HPDE6-E6E7 (cell line): Measurements from ENCODE around the gene SLC25A34.

ENCODE experiments used
- DNase-seq: peaks from one replicate; pipeline ENCODE4 v3.0.0; 2011; ENCODE audit warnings: missing footprints; ENCODE audit errors: extremely low spot score

Gene SLC25A34

DNA sequence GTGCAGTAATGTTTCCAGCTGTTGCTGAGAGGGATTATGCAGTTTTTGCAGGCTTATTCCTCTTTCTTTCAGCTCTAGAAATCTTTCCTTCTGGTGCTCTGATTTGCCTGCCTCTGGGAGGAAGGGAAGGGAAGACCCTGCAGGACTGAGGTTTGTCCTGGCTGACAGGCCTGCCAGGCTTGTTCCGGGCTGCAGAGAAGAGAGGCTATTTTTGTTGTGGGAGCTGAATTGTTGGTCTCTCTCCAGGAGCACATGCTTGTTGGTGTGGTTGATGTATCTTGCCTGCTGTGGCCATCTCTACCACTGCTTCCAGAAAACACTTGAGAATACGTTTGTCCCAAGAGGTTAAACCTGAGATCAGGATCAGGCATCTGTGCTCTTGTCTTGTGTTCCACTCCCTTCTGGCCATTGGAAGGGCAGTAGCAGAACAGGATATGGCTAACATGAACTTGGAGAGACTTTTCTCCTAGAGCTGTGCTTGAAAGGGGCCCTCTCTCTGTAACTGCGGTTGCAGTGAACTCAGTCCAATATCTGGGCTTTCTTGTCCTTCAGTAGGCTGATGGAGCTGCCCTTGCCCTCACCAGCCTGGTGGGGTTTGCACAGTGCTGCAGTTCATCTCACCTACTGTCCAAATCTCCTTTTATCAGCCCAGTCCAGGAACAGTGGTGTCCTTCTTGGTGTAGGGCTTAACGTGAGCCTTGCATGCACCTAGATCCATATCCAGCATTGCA is 21.5 kb upstream of the SLC25A34 start:
- DNase-seq, result no peak

DNA sequence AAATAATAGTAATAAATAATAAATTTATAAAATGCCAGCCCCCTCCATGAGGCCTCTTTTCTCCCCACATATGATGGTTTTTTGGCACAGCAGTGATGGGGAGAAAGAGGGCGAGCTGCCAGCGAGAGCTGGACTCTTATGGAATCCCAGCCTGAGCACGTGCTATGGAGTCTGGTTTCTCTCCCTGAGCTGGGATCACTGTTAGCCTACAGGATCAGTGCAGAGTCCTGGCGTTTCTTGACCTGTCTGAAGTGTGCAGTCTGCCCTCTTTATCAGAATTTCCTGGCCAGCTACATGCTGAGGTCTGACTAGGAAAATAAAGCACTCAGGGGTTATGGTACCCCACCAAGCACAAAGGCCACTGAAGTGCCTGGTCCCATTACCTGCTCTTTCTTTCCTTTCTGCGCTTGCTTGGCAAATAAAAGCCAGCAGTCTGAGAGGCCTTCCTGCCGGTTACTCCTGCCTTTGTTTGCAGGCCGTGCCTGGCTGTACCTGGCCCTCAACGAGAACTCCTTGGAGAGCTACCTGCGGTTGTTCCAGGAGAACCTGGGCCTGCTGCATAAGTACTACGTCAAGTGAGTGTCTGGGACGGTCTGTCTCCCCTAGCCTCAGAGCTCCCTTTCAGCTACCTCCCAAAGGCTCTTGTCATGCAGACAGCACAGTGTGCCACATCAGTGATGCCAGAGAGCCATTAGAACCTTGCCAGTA is 18.5 kb upstream of the SLC25A34 start:
- DNase-seq, result no peak

DNA sequence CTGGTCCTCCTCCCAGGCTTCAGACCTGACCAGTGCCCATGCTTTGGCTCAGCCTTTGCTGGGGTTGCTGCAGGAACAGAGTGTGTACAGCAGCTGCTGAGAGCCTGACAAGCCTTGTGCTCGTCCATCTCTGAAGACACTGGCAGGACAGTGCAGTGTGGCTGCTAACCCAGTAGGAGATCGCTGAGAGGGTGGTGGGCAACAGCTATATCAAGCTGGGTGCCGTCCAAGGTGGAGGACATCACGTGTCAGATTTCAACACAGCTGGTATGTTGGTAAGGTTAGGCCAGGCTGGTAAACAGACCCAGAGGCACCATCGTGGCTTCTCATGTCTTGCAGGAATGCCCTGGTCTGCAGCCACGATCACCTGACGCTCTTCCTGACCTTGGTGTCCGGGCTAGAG is 17.9 kb upstream of the SLC25A34 start:
- no peak for DNase-seq

DNA sequence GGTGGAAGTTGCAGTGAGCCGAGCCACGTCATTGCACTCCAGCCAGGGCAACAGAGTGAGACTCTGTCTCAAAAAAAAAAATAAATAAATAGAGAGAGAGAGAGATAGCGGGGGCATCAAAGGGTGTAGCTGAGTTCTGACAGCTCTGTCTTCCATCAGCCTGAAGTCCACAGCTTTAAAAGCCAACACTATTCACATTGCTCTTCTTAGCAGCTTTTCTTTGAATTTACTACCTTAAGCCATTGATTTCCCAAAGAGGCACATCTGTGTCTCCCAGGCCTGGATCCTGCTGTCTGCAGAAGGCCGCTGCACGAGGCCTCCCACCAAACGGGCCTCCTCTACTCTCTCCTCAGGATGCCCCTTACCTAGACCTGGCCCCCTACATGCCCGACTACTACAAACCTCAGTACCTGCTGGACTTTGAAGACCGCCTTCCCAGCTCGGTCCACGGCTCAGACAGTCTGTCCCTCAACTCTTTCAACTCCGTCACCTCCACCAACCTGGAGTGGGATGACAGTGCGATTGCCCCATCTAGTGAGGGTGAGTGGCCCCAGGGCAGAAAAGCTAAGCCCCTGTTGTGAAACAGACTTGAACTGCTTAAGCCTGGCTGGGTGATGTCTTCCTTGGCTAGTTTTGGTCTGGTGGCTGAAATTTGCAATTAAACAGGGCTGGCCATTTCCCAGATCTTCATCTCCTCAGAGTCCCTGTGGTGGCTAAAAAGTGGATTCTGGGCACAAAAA is 16.5 kb upstream of the SLC25A34 start:
- DNase-seq, result no peak

GRCh38 chr1:15720861-15721260 is 15.2 kb upstream of the SLC25A34 start:
- DNase-seq, result no peak

DNA sequence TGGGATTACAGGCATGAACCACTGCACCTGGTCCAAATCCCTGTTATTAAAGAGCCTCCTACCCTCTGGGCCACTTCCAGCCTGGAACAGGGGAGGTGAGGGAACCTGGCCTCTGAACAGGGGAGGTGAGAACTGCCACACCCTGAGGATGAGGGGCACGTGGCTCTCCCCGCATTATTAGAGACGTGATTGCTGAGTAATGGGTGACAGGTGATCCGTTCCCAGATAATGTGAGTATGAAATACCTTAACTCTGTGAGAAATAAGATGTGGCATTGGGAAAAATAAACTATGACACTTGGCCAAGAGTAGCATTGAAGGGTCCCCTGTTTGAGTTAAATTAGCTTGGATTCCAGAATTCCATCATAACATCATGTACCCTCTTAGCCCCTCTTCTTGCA is 13.6 kb upstream of the SLC25A34 start:
- no peak for DNase-seq

DNA sequence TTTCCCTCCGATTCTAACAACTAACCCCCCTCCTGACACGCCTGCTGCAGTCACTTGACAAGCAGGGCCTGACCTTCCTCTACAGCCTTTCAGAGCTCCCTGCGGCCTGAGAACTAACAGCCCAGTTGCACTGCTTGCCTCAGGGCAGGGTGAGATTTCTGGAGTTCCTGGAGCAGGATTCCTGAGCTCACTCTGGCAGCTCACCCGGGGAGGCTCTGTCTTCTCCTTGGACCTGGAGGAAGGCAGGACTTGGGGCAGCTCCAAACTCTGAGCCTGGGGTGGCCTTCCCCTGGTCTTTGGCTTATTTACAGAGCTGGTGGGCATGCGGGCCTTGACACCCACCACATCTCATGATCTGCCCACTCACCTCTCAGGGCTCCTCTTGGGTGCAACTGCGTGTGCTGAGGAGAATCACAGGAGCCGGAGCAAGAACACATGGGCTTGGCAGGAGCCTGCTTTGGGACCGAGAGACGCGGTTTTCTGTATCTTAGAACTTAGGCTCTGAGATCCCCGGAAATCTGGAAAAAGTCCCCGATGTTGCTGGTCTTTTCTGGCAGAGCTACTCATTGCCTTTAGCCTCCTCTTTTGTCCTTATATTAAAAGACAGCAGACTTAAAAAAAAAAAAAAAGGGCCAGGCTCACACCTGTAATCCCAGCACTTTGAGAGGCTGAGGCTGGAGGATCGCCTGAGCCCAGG is 13.1 kb upstream of the SLC25A34 start:
- no peak for DNase-seq

DNA sequence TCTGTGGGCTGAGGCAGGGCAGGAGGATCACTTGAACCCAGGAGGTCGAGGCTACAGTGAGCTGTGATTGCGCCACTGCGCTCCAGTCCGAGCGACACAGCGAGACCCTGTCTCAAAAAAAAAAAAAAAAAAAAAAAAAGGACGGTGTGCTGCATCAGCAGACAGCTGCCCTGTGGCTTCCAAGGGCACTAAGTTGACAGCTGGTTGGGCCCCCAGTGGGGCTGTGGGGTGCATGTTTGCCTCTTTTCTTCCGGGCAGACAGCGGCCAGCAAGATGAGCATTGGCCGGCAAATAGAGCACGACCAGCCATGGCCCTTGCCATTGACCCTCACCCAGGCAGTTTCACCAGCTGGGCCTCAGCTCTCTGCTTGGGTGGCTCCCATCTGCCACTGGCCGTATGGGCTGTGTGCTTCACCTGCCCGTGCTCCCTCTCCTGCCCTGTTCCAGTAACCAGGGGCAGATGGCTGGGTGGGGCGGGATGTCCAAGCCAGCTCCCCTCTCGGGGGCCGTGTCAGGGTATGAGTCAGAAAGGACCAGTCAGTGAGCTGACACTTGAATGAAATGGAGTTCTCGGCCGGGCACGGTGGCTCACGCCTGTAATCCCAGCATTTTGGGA is 12.3 kb upstream of the SLC25A34 start:
- no peak for DNase-seq

DNA sequence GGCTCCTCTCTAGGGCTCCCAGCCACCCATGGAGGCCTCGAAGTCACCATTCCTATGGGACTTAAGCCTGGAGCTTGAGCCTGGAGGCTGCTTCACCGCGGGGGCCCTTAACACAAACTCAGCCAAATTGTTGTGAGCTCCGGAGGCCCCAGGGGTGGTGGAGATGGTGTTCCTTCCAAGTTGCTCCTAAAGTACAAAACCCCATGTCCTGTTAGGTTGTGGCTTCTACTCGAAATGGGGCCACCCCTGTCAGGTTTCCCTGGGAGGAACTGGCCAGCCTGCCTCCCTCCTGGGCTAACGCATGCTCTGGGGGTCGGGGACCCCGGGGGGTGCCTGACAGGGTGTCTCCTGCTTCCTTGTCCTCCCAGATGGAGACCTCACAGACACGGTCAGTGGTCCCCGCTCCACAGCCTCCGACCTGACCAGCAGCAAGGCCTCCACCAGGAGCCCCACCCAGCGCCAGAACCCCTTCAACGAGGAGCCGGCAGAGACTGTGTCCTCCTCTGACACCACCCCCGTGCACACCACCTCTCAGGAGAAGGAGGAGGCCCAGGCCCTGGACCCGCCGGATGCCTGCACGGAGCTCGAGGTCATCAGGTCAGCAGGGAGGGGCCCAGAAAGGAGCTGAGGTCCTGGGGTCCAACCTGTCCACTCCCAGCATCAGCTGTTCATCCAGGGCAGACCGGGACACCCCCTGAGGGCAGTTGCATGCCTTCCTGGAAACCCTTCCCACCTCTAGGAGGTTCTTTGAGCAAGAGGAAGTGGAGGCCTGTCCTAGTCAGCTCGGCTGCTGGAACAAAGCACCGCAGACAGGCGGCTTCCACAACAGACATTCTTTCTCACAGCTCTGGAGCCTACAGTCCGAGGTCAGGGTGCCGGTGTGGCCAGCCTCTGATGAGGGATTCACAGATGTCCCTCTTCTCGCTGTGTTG is 10.8 kb upstream of the SLC25A34 start:
- DNase-seq, result no peak

DNA sequence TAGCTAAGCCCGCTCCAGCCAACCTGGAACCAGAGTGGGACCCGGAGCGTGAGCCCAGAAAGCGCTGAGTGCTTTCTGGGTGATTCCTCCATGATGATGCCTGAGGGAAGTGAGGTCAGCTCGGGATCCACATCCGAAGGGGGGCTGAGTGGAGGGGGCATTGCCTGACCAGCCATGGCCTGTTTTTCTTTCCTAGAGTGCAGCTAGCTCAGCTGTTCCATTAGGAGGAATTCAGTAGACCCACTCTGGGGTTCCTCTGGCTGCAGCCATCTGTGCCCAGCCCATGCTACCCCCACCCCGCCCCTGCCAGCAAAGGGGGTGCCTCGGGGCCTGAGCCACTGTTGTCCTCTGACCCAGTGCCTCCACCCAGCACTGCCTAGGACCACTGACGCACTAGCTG is 9.6 kb upstream of the SLC25A34 start:
- DNase-seq, result no peak

DNA sequence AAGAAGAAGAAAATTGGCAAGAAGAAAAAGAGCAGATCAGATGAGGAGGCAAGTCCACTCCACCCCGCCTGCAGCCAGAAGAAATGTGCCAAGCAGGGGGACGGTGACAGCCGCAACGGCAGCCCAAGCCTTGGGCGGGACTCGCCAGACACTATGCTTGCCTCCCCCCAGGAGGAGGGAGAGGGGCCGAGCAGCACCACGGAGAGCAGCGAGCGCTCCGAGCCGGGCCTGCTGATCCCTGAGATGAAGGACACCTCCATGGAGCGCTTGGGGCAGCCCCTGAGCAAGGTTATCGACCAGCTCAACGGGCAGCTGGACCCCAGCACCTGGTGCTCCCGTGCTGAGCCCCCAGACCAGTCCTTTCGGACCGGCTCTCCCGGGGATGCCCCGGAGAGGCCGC is 9.0 kb upstream of the SLC25A34 start:
- DNase-seq, result no peak

GRCh38 chr1:15727424-15727823 is 8.6 kb upstream of the SLC25A34 start:
- no peak for DNase-seq

- DNase-seq, result no peak
These were observed 8.1 kb upstream of the SLC25A34 start for GRCh38 chr1:15727866-15728534.

DNA sequence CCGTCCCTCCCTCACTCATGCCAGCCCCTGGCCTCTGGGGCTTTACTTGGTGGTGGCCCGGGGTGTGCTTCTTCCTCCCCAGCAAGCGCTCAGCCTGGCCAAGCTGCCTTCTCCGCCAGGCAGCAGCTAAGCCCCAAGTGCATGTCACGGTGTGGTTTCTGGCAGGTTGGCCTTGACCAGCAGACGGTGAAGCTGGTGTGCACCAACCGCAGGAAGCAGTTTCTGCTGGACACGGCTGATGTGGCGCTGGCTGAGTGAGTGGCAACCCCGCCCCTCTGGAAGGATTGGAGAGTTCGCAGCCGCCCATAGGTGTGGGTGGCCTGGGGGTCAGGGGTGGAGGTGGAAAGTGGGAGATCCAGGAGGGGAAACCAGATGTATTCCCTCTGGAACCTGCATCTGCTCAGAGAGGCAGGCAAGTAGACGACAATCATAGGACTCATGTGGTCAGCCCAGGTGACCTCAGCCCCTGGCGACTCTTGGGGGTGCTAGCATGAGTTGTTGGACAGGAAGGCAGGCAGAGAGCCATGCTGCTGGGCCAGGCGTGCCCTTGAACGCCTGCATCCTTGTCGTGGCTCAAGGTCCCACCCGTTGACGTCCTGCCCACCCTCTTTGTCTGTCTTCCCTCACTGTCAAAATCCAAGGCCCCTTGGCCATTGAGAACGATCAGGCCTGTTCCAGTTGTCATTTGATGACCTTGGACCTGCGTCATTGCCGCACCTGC is 7.0 kb upstream of the SLC25A34 start:
- DNase-seq, result no peak

- no peak for DNase-seq
These were observed 5.6 kb upstream of the SLC25A34 start for GRCh38 chr1:15730423-15730822.

- DNase-seq, result no peak
These were observed 5.1 kb upstream of the SLC25A34 start for GRCh38 chr1:15730936-15731335.

DNA sequence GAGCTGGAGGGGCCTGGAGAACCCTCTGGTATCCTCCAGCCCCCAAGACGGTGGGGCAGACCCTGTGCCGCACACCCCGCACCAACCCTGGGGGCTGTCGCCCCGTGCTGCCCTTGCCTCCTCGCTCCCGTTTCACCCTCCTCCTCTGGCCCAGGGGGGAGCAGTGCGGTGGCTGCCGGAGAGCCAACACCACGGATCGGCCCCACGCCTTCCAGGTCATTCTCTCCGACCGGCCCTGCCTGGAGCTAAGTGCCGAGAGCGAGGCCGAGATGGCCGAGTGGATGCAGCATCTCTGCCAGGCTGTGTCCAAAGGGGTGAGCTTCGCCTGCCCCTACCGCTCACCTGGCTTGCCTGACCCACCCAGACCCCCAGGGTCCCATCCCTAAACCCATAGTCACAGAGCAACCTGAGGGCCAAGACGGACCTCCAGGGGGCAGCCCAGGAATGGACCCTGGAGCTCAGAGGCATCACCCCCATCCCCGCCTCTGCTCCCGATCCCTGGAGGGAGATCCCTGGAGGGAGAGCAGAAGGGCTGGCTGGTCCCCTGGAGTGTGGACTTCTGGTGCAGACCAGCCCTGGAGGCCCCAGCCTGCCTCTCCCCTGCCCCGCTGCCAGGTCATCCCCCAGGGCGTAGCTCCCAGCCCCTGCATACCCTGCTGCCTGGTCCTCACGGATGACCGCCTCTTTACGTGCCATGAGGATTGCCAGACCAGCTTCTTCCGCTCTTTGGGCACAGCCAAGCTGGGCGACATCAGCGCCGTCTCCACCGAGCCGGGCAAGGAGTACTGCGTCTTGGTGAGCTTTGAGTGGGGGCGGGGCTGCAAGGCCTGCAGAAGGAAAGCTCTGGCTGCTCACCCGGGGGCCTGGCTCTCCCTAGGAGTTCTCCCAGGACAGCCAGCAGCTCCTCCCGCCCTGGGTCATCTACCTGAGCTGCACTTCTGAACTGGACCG is 4.0 kb upstream of the SLC25A34 start:
- no peak for DNase-seq

- DNase-seq, result no peak
These were observed 3.4 kb upstream of the SLC25A34 start for GRCh38 chr1:15732686-15733081.
